ENCODE data around the gene YPEL1.
A peak's percentile ranks its signal among the peaks of the same experiment; 100 is the strongest.
"Not testable (repeated sequence)": the region's sequence is repeated elsewhere in the genome, so short reads cannot be mapped to it uniquely, and the experiment has no call there.

The YPEL1 gene

DNA sequence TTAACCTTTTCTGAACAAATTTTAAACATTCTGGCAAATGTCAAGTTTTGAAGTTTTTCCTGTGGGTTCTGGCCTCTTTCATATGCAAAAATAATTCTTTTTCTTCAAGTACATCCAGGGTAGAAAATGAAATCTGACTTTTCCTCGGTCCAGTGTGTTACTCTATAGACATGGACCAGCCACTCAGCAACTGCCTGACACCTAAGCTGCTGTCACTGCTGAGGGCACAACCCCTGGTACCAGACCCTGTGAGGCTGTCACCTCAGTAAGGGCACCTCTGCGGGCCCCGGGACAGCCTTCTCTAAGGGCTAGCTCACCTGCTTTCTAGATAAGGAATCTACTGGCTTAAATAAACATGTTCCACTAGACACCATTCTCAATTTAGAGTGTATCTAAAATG lies 36.0 kb downstream of the YPEL1 start:
- no peak overlapping the region for H3K27ac ChIP-seq (ENCODE audit: low read depth, low read length)
- H3K27me3 ChIP-seq (ENCODE audit: control insufficient read depth, insufficient read depth, low read length) = no peaks in the 10 kb centered on the region
- no peak overlapping the region for H3K4me3 ChIP-seq (ENCODE audit: low read length)
- H3K36me3 ChIP-seq (ENCODE audit: control insufficient read depth, insufficient read depth, low read length) = peaks cover 16% of the 10 kb centered on the region
- H3K9ac ChIP-seq (ENCODE audit: low read length) = no peak overlapping the region
- peaks cover 4% of the 10 kb centered on the region for H3K4me1 ChIP-seq (ENCODE audit: control insufficient read depth, insufficient read depth, low read length)

DNA sequence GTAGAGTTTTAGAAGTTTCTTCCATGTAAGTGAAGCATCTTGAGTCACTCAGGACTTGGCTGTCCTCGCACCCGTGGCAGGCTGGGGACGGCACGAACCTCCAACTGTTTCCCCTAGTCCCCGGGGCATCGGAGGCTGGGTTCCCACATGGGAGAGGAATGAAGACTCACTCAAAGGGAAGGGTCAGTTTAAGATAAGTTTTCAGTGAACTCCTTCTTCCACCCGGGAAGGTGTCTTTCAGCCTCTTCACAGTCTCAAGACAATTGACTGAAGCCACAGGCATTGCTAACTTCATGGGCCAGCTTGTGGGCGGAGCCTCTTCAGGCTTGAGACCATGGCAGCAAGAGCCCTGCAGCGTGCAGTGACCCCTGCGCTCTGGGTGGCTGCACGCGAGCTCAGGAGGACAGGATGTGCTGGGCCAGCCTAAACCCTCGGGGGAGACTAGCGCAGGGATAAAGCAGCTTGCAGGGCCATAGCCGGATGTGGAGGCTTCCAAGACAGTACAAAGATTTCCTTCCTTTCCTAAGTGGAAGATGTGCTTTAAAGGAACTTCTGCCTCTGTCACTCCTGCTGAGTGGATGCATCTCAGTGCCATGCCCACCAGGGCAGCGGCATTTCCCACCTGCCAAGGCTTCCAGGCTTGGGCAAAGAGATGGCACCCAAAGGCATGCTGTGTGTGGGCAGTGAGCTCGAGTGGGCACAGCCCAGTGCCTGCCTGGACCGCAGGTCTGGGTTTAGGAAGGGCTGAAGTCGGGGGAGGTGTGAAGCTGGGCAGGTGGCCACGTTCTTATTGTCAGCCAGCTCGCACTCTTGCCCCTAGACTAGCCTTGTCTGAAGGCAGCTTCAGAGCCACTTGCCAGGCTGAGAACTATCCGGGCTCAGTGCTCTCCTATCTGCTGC lies 36.9 kb downstream of the YPEL1 start:
- Histone ChIP-seq H3K9ac (ENCODE audit: low read length) (no peak overlapping the region), H3K36me3 (ENCODE audit: control insufficient read depth, insufficient read depth, low read length) (peaks cover 21% of the 10 kb centered on the region), H3K4me1 (ENCODE audit: control insufficient read depth, insufficient read depth, low read length) (peaks cover 4% of the 10 kb centered on the region), H3K27me3 (ENCODE audit: control insufficient read depth, insufficient read depth, low read length) (no peaks in the 10 kb centered on the region), H3K27ac (ENCODE audit: low read depth, low read length) (peak overlapping the region; percentile 68), H3K4me3 (ENCODE audit: low read length) (no peak overlapping the region)

DNA sequence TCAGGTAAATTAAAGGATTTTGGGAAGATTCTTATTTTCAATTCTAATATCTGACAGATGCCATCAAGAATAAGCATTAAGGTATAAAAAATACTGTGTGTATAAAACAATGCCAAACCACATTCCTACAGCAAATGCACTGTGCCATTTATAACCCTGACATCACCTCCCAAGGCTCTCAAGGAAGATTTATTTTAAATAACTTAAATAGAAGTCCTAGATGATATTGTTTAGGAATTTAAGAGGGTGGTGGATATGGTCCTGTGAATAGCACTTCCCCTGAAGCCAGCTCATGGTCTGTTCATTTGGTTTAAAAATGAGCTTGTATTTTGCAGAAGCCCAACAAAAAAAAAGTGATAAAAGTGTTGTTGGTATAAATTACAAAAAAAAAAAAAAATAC lies 37.7 kb downstream of the YPEL1 start:
- Histone ChIP-seq H3K4me3 (ENCODE audit: low read length) (no peak overlapping the region), H3K9ac (ENCODE audit: low read length) (no peak overlapping the region), H3K4me1 (ENCODE audit: control insufficient read depth, insufficient read depth, low read length) (peaks cover 4% of the 10 kb centered on the region), H3K27me3 (ENCODE audit: control insufficient read depth, insufficient read depth, low read length) (no peaks in the 10 kb centered on the region), H3K36me3 (ENCODE audit: control insufficient read depth, insufficient read depth, low read length) (peaks cover 23% of the 10 kb centered on the region), H3K27ac (ENCODE audit: low read depth, low read length) (no peak overlapping the region)

DNA sequence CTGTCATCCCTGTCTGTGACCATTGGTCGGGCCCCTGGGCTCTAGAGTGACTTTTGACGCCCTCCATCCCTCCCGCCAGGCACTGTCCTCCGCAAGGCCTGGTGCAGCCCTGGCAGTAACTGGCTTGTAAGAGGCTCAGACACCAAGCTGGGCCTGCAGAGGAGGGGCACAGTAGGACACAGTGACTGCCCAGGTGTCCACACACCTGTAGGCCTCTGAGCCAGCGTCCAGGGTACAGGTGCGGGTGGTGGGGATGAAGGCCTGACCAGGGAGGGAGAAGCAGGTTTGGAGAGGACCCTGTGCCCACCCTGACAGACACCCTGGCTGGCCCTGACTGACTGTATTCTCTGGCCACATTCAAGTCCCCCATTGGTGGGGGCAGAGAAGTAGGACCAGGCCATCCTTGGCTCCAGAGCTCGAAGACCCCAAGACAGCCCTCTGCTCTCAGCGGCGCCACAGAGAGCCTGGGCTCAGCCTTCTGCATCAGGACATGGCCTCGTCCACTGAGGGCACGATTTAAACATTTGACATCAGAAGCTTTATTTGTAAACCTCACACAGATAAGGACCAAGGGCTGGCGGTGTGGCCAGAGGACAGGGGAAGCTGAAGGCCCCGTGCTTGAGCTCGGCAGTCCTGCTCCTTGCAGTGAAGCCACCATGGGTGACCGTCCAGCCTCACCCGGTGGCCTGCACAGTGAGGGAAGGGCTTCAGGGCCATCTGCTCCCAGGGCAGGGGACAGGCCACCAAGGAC lies 38.4 kb downstream of the YPEL1 start:
- Histone ChIP-seq H3K9ac (ENCODE audit: low read length) (no peak overlapping the region), H3K27me3 (ENCODE audit: control insufficient read depth, insufficient read depth, low read length) (no peaks in the 10 kb centered on the region), H3K4me3 (ENCODE audit: low read length) (no peak overlapping the region), H3K36me3 (ENCODE audit: control insufficient read depth, insufficient read depth, low read length) (peaks cover 23% of the 10 kb centered on the region), H3K27ac (ENCODE audit: low read depth, low read length) (peak overlapping the region; percentile 53), H3K4me1 (ENCODE audit: control insufficient read depth, insufficient read depth, low read length) (peaks cover 4% of the 10 kb centered on the region)

DNA sequence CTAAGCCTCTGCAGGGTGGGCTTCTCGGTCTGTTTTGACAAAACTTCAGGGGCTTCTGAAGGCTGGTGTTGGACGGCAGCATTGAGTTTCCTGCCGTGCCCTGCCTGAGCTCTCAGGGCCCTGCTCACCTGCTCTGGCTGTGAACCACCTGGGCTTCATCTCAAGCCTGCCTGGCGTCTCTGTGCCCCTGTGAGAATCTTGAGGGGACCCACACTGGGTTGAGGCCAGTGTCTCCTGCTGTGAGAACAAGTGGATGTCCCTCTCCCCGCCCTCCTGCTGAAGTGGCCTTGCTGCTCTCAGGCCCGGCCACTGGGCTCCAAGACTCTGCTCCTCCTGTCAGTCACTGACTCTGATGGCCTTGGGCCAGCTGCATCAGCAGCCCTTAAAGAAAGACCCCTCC lies 39.5 kb downstream of the YPEL1 start:
- no peaks in the 10 kb centered on the region for H3K27me3 ChIP-seq (ENCODE audit: control insufficient read depth, insufficient read depth, low read length)
- H3K36me3 ChIP-seq (ENCODE audit: control insufficient read depth, insufficient read depth, low read length) = peaks cover 22% of the 10 kb centered on the region
- no peak overlapping the region for H3K27ac ChIP-seq (ENCODE audit: low read depth, low read length)
- peaks cover 4% of the 10 kb centered on the region for H3K4me1 ChIP-seq (ENCODE audit: control insufficient read depth, insufficient read depth, low read length)
- no peak overlapping the region for H3K9ac ChIP-seq (ENCODE audit: low read length)
- H3K4me3 ChIP-seq (ENCODE audit: low read length) = no peak overlapping the region

DNA sequence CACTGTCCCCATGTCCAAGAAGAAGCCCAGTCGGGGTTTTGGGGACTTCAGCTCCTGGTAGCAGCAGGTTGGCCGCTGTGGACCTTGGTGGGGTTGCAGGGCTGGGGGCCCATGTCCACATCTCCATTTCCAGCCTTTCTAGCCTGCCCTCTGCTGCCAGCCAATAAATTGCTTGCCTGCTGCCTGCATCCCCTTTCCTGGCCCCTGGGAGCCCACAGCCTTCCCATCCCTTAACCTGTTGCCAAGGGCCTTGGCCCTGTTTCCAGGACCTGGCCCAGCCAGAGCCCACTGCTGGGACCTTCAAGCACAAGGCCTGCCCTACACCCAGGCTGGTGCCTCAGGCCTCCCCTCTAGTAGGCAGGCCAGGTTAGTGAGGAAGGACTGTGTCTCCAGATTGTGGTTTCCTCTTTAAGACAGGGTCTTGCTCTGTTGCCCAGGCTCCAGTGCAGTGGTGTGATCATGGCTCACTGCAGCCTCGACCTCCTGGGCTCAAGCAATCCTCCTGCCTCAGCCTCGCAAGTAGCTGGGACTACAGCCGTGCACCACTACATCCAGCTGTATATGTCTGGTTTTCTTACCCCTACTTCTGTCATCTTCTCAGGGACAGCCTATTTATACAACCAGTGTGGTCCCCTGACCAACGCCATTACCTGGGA lies 40.0 kb downstream of the YPEL1 start:
- Histone ChIP-seq H3K27me3 (ENCODE audit: control insufficient read depth, insufficient read depth, low read length) (no peaks in the 10 kb centered on the region), H3K4me1 (ENCODE audit: control insufficient read depth, insufficient read depth, low read length) (peaks cover 4% of the 10 kb centered on the region), H3K27ac (ENCODE audit: low read depth, low read length) (no peak overlapping the region), H3K36me3 (ENCODE audit: control insufficient read depth, insufficient read depth, low read length) (peaks cover 22% of the 10 kb centered on the region), H3K9ac (ENCODE audit: low read length) (no peak overlapping the region), H3K4me3 (ENCODE audit: low read length) (no peak overlapping the region)

DNA sequence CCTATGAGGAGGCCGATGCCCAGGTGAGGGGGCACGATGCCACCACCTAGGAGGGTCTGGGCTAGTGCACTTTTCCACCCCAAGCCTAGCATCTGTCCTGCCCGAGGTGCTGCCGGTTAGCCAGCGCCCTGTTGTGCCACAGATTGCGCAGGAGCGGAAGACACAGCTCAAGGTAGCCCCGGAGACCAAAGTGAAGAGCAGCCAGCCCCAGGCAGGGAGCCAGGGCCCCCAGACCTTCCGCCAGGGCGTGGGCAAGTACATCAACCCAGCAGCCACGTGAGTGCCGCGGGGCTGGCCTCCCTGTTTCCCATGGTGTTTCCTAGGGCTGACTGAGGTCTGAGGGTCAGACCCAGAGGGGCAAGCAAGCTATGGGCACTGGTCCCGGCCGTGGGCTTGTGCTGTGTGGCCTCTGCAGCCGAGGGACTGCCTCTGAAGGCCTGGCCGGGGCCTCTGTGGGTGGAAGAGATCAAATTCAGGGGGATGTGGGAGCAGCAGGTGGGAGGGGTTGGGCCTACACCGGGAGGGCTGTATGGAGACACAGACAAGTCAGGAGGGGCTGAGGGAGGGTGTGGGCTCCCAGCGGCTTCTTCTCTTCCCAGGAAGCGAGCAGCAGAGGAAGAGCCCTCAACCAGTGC lies 40.7 kb downstream of the YPEL1 start:
- Histone ChIP-seq H3K4me3 (ENCODE audit: low read length) (no peak overlapping the region), H3K36me3 (ENCODE audit: control insufficient read depth, insufficient read depth, low read length) (peaks cover 22% of the 10 kb centered on the region), H3K9ac (ENCODE audit: low read length) (no peak overlapping the region), H3K27ac (ENCODE audit: low read depth, low read length) (no peak overlapping the region), H3K27me3 (ENCODE audit: control insufficient read depth, insufficient read depth, low read length) (no peaks in the 10 kb centered on the region), H3K4me1 (ENCODE audit: control insufficient read depth, insufficient read depth, low read length) (peaks cover 4% of the 10 kb centered on the region)

DNA sequence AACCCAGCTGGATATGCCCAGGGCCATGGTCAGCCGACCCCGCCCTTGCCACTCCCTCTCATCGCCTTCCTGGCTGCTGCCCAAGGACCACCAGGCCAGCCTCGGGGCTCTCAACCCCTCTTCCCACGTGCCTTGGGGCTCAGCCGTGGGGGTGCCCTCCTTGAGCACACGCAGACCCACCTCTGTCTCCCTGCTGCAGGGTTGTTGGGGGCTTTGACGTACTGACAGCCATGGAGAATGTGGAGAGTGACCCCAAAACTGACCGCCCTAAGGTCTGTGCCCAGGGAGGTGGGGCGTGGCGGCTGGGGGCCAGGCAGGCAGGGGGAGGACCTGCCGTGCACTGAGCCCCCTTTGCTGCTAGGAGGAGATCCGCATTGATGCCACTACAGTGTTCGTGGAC lies 41.2 kb downstream of the YPEL1 start:
- H3K4me3 ChIP-seq (ENCODE audit: low read length) = no peak overlapping the region
- no peak overlapping the region for H3K27ac ChIP-seq (ENCODE audit: low read depth, low read length)
- H3K4me1 ChIP-seq (ENCODE audit: control insufficient read depth, insufficient read depth, low read length) = peaks cover 4% of the 10 kb centered on the region
- no peaks in the 10 kb centered on the region for H3K27me3 ChIP-seq (ENCODE audit: control insufficient read depth, insufficient read depth, low read length)
- H3K36me3 ChIP-seq (ENCODE audit: control insufficient read depth, insufficient read depth, low read length) = peaks cover 24% of the 10 kb centered on the region
- H3K9ac ChIP-seq (ENCODE audit: low read length) = no peak overlapping the region

DNA sequence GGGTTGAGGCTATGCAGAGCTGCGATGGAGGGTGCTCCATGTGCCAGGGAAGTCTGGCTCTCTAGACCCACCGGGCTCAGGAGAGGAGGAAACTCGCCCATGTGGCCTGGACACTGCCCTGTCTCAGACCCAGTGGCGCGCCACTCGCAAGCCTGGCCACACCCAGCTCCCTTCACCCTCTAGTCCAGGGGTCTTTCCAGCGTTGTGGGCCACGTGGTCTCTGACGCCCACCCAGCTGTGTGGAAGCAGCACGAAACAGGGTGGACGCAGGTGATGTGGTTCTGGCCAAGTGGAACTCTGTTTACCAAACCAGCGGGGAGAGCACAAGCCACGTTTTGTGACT lies 41.6 kb downstream of the YPEL1 start:
- Histone ChIP-seq H3K4me3 (ENCODE audit: low read length) (no peak overlapping the region), H3K36me3 (ENCODE audit: control insufficient read depth, insufficient read depth, low read length) (peaks cover 24% of the 10 kb centered on the region), H3K4me1 (ENCODE audit: control insufficient read depth, insufficient read depth, low read length) (peaks cover 4% of the 10 kb centered on the region), H3K27ac (ENCODE audit: low read depth, low read length) (no peak overlapping the region), H3K9ac (ENCODE audit: low read length) (no peak overlapping the region), H3K27me3 (ENCODE audit: control insufficient read depth, insufficient read depth, low read length) (no peaks in the 10 kb centered on the region)

DNA sequence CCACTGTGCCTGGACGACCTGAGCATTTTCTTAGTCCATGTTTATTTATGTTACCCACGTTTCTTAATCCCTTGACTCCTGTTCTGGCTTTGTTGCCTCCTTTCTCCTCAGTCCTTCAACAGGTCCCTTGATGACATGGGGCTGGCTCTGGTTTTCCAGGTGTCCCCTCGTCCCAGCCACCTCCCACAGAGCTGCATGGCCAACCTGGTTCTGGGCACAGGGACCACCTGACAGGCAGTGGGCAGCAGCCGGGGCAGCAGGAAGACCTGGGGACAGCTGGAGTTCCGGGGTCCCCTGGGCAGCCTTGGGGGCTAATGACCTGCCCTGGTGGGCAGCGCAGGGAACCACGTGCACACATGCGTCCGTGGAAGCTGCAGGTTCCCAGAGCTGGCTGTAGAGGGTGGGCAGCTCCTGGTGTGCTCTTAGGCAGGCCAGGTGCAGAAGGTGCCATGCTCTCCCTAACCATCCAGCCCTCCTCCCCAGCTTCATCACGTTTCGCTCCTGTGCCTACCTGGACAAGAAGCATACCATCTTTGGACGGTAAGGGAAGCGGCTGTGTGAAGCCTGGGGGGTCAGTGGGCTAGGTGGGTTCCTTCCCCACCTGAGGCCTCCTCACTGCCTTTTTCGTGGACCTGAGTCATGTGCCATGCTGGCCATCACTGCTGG lies 42.1 kb downstream of the YPEL1 start:
- Histone ChIP-seq H3K9ac (ENCODE audit: low read length) (no peak overlapping the region), H3K27me3 (ENCODE audit: control insufficient read depth, insufficient read depth, low read length) (no peaks in the 10 kb centered on the region), H3K4me1 (ENCODE audit: control insufficient read depth, insufficient read depth, low read length) (peaks cover 2% of the 10 kb centered on the region), H3K27ac (ENCODE audit: low read depth, low read length) (no peak overlapping the region), H3K36me3 (ENCODE audit: control insufficient read depth, insufficient read depth, low read length) (peaks cover 24% of the 10 kb centered on the region), H3K4me3 (ENCODE audit: low read length) (no peak overlapping the region)

DNA sequence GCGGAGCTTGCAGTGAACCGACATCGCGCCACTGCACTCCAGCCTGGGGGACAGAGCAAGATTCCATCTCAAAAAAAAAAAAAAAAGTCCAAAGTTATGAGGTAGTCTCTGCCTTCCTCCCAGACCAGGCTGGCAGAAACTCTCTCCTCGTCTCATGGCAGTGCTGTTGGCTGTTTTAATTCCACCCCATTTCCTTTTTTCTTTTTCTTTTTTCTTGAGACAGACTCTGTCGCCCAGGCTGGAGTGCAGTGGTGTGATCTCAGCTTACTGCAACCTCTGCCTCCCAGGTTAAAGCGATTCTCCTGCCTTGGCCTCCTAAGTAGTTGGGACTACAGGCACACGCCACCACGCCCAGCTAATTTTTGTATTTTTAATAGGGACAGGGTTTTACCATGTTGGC lies 42.7 kb downstream of the YPEL1 start:
- H3K4me3 ChIP-seq (ENCODE audit: low read length); H3K27ac ChIP-seq (ENCODE audit: low read depth, low read length); H3K27me3 ChIP-seq (ENCODE audit: control insufficient read depth, insufficient read depth, low read length); H3K9ac ChIP-seq (ENCODE audit: low read length); H3K4me1 ChIP-seq (ENCODE audit: control insufficient read depth, insufficient read depth, low read length): not testable (repeated sequence)
- H3K36me3 ChIP-seq (ENCODE audit: control insufficient read depth, insufficient read depth, low read length) = peaks cover 27% of the 10 kb centered on the region

DNA sequence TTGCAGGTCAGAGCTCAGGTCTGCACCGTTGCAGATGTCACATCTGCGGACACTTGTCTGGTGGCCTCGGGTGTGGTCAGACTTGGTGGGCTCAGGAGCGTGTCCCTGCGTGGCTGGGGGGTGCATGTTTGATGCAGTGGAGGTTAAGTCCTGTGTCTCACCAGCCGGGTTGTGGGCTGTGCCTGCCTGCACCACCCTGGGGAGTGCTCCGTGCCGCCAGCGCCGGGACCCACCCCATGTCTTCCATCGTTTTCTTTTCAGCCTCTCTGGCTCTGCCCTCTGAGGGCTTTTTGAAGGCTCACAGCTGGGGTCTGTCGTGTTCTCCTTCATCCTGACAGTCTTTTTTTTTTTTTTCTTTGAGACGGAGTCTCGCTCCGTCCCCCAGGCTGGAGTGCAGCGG lies 43.8 kb downstream of the YPEL1 start:
- no peak overlapping the region for H3K9ac ChIP-seq (ENCODE audit: low read length)
- no peaks in the 10 kb centered on the region for H3K27me3 ChIP-seq (ENCODE audit: control insufficient read depth, insufficient read depth, low read length)
- no peak overlapping the region for H3K4me3 ChIP-seq (ENCODE audit: low read length)
- H3K27ac ChIP-seq (ENCODE audit: low read depth, low read length) = no peak overlapping the region
- no peaks in the 10 kb centered on the region for H3K4me1 ChIP-seq (ENCODE audit: control insufficient read depth, insufficient read depth, low read length)
- peaks cover 25% of the 10 kb centered on the region for H3K36me3 ChIP-seq (ENCODE audit: control insufficient read depth, insufficient read depth, low read length)
